Anterior cingulate cortex (tissue), 58 donors: ENCODE data around the gene VSIG10.
"Not testable (repeated sequence)": the region's sequence is repeated elsewhere in the genome, so short reads cannot be mapped to it uniquely, and the experiment has no call there.

ENCODE experiments used
- DNase-seq, 58 donors: peaks; one replicate each; lab custom pipeline; 2025; lab: John Stamatoyannopoulos, UW

The VSIG10 gene

DNA sequence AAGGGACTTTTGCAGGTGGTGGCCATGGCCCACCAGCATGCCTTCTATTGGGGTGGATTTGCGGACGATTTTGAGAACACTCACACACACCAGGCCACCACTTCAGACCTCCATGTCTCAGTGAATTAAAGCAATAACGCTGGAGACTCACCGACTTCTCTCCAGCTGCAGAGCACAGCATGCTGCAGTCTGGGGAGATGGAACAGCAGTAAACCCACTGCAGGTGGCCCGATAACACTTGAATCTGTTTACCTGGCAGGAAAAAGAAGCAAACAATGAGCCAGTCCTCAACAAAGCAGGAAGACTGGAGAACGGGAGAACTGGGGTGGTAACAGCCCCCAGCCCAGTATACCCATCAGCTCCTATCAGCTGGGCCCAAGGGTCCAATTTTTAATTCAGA is 65.7 kb downstream of the VSIG10 start:
- DNase-seq: no peak

DNA sequence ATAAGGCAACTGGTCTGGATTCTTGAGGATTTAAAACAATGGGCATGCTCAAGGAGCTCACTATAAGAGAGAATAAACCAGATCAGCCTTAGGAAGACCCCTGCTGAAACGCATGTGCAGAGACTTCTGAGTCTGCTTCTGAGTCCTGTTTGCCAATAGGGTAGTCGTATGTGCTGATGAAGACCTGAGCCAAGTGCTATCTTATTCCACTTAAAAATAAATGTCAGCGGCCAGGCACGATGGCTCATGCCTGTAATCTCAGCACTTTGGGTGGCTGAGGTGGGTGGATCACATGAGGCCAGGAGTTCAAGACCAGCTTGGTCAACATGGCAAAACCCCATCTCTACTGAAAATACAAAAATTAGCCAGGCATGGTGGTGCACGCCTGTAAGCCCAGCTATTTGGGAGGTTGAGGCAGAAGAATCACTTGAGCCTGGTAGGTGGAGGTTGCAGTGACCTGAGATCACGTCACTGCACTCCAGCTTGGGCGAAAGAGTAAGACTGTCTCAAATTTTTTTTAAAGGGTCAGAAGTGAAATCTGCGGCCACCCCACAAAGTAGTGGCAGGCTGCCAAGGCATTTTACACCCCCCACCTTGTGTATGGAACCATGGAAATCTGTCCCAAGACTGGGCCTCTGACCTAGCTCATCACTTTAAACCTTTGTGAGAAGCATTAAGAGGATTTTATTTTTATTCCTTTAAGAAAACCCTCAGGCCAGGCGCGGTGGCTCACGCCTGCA is 67.0 kb downstream of the VSIG10 start:
- DNase-seq: no peak

DNA sequence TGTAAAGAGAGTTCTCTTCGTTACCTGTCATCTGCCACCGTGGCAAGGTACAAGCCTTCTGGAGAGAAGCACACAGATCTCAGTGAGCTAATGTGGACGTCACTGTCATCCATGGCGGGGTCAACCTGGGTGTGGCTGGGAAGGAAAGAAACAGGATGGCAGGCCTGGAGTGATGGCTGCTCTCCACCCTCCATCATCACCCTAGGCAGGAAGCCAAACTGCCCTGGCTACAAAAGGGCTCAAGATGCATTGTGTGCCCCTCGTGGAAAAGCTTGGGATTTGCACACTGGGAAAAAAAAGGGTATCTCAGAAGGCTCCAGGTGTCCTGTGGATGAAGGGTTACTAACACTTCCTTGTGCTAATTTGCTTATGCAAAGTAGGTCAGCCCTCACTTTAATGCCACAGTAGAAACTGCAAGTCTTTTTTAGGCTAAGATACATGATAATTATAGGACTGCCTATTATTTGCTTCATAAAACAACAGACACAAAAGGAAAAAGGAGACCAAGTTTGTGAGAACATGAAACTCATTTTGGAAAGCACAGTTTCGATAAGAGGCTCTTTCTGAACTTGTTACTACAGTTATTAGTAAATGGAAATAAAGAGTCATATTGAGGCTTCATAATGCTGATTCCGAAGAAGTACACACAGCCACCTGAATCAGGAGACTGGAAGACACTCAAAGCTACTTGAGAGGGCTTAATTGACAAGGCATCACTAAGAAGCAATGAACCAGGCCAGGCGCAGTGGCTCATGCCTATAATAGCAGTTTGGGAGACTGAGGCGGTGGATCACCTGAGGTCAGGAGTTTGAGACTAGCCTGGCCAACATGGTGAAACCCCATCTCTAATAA is 68.4 kb downstream of the VSIG10 start:
- peak in 8 of 58 donors; percentile 4 to 45 (median 24) for DNase-seq

DNA sequence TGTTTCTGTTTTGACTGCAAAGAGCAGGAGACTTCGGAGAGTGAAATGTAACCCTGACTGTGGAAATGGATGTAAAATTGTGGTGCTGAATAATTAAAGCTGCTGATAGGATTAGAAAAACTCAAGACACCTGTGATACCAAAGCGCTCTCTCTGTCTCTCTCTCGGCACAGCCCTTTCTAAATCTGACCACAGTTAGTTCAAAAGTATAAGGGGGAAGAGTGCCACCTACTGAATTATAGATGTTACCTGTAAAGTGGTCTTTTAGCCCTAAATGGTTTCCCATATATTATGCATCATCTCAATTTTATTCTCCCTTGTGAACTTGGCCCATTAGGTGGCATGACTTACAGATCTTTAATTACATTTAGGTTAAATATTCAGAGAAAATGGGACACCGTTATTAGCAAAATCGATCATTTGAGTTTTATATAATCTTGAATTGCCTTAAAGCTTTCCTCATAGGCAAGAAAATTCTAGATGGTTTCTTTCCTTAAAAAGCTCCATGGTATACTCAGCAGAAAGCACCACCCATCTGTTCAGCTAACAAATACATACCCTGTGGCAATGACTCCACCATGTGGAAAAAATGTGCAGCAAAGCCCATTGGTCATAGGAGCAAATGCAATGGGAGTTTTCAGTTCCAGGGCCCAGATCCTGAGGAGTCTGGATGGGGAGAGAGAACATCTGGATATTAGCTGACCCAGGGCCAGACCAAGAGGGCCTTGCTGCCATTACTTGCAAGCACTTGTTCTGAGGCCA is 69.2 kb downstream of the VSIG10 start:
- DNase-seq: peak in 18 of 58 donors; percentile 3 to 57 (median 27)

DNA sequence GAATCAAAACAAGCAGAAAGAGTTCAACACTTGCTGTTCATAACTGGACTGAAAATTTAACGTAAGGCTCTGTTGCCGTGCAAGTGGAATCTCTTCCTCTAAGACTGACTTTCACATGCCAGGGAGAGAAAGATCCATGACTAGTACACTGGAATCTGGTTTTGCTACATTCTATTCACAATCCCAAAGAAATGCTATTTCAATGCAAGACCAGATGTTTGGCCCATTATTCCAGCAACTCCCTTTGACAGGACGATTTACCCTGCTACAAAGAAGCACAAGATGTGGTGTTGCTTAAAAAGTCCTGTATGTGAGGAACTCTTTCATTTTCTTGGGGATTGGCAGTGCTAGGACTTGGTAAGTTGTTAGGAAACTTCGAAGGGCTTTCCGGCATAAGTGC is 69.9 kb downstream of the VSIG10 start:
- DNase-seq: no peak

DNA sequence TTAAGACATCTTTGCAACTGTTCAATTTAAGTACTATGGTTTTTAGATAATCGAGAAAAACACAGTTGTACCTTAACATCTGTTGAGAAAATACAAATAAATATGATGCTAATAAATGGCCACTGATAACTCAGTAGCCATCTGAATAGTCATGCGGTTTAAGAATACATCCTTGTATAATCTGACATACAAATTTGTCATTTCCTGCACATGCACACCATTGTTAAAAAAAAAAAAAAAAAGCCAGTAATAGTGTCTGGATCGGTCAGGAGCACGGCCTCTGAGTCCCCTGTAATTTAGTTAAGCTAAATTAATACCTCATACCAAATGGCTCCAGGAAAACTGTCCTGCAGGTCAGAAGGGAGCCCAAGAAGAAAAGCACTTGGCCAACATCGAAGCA is 70.5 kb downstream of the VSIG10 start:
- DNase-seq: no peak

DNA sequence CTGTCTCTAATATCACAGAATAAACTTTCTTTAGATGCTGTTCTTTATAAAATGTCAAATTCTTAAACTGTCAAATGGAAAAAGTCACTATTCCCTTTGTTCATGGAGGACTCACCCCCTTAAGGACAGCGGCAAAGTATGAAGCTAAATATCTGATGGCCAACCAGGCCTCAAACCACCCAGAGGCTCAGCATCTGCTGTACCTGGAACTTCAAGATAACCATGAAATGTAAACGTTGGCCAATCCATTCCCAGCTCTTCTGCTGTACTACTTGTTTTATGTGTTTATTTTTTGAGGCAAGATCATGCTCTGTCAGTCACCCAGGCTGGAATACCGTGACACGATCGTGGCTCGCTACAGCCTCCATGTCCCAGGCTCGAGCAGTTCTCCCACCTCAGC is 71.6 kb downstream of the VSIG10 start:
- no peak for DNase-seq

DNA sequence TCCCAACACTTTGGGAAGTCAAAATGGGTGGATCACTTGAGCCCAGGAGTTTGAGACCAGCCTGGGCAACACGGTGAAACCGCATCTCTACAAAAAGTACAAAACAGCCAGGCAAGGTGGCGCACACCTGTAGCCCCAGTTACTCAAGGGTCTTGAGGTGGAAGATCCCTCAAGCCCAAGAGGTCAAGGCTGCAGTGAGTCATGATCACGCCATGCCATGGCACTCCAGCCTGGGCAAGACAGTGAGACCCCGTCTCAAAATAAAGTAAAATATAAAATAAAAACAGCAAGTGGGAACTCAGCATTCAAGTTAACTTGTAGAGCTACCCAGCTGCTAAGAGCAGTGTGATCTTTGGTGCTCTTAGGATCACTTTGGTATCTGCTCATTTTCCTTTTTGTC is 74.6 kb downstream of the VSIG10 start:
- no peak for DNase-seq

DNA sequence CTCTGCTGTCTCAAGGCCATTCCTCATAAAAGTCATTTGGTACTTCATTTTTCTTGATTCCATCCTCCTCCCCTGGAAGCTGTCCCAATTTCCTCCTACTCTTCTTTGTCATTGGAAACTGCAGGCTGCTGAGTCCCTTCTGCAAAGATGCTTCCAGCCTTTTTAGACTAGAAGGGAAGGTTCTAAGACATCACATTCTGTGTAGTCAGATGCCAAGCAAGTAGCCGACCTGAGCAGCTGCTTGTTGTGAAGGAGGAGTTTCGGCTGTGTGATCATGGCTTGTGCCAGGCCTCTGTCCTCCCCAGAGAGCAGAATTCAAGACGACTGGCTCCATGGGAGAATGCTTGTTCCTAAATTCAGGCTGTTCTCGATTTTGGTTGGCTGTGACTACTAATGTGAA is 78.6 kb downstream of the VSIG10 start:
- peak in 28 of 58 donors; percentile 3 to 84 (median 22) for DNase-seq

DNA sequence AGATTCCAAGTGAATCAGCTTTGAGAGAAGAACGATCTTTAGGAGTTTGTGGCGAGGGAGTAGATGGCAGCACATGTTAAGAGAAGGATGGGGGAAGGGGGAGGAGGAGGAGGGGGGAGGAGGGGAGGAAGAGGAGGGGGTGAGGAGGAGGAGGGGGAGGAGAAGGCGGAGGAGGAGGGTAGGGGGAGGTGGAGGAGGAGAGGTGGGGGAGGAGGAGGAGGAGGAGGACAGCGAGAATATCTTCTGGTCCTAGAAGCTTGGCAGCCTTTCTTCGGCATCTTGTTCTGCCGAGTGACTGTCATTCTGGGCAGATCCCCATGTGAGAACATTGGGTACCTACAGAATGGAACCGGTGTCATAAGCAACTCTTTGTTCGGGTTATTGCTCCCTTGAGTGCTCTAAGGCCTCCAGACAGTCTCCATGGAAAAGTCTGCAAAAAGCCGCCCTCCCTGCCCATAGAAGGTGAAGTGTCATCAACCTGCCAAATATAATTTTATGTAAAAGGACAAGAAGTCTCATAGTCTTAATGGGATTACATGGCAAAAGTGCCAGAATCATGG is 80.4 kb downstream of the VSIG10 start:
- DNase-seq: peak in 9 of 58 donors; percentile 8 to 55 (median 16)

DNA sequence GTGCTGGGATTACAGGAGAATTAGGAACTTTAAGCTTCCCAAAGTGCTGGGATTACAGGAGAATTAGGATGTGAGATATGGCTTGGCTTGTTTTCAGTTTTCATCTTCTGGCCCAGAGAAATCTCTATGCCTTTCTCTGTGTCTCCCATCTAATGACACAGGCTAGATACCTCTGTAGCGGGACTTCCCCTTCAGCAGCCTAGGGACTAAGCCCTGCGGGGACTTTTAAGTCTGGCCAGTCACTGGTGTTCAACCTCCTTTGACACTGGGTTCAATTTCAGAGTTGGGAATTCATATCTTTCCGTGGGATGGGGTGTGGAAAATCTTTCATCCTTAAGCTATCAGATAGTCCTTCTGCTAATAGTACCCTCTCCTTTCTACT is 81.1 kb downstream of the VSIG10 start:
- DNase-seq: no peak

DNA sequence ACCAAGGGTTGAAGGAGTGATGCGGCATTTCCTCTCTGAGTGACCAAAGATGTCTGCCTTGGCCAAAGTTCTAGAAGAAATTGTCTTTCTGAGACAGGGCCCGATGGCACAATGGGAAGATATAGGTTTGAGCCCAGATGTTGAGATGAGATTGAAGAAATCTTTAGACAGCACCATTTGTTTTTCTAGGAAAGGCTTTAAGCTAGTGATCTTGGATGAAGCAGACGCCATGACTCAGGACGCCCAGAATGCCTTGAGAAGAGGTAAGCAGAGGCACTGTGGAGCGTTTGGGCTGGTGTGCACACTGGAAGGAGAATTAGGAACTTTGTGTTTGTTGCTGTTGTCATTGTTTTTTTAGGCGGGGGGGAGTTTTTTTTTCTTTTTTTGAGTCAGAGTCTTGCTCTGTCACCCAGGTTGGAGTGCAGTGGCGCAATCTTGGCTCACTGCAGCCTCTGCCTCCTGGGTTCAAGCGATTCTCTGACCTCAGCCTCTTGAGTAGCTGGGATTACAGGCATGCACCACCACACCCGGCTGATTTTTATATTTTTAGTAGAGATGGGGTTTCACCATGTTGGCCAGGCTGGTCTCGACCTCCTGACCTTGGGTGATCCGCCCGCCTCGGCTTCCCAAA is 81.6 kb downstream of the VSIG10 start:
- not testable (repeated sequence) for DNase-seq

DNA sequence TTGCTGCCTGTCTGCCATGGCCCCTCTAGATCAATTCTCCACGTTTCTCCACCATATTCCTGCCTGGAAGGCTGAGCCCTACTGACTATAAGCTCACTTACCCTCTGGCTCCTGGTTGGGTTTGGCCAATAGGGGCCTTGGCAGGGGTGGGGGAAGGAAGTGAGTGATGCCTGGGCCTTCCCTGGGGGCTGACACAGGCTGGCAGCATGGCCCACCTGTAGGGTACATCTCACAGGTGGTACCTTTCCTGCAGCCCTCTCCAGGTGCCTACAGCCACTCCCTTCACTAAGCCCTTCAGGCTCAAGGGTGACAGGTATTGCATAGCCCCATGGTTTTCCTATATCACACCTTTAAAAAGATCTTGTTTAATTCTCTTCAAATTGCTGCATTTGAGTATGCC is 83.8 kb downstream of the VSIG10 start:
- DNase-seq: no peak

DNA sequence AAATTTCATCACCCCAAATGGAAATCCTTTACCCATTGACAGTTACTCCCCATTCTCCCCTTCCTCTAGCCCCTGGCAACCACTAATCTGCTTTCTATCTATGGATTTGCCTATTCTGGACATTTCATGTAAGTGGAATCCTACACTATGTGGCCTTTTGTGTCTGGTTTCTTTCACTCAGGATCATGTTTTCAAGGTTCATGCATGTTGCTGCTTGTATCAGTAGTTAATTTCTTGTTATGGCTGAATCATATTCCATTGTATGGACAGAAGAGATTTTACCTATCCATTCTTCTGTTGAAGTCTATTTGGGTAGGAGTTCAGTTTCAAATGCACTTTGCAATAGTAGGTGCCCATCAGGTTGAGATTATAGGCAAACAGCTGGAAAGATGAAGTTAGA is 85.9 kb downstream of the VSIG10 start:
- DNase-seq: no peak

DNA sequence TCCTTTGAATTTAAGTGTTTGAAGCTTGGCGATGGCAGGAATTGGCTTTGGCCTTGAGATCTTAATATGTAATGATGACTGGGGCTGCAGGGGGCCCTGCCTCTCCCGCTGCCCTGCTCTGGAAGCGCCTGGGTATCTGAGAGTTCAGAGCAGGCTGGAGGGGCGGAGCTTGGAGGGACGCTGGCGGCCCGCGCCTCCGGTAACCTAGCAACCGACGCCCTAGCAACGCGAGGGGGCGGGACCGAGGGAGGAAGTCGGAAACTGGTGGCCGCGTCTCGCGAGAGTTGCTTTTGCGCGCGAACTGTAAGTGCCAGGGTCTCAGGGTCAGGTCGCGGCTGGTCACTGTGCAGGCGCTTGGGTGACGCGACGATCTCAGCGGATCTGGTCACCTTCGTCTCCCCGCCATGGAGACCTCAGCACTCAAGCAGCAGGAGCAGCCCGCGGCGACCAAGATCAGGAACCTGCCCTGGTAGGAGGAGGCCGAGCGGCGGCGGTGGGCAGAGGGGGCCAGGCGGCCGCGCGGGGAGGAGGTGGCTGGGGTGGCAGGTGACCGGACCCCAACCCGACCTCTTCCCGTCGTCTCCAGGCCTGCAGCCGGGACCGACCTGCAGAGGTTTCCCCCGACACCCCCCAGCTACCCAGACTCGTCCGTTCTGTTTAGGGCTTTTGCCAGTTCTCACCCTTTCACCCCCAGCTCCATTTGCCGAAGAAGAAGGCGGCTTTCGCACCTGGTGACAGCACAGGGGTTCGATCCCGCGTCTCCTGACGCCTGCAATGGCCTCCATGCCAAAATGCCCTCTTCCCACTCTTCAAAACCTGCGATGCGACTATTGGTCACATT is 87.2 kb downstream of the VSIG10 start, which contains the start of gene RFC5:
Gene RFC5, plus strand, starts transcription at position 280 of the 841 bp plus-strand sequence. Its CDS starts 125 bp downstream, at position 405.
- peak; percentile 45 to 96 (median 91) for DNase-seq

DNA sequence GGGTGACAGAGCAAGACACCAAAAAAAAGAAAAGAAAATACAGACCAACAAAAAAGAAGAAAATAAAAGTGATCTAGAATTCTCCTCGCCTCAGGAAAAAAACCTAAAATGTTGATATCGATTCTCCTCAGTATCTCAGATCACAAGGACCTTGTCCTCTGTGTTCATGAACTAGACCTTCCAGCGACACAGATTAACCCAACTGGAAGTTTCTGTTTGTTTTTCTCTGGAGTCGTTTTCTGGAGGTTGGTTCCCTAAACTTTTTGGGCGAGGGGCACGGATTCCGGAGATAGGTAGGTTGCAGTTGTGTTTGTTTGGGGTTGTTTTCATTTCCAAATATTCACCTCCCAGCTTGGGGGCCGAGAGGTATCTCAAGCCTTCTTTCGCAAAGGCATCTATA is 87.9 kb downstream of the VSIG10 start:
- no peak for DNase-seq

DNA sequence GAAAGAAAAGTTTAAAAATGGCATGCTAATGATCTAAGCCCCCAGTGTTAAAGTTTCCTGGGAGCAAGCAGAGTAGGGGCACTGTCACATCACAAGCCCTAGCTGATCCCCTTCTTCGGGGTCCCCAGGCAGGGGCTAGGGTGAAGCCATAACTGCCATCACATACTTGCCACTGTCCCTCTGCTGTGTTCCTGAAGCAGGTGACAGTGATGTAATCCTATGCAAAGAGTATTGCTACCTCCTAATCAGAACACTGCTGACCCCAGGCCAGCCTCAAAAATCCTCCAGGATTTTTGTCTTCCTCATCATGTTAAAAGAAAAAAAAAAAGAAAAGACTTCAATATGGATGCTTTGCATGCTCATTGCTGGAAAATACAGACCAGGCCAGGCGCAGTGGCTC is 88.5 kb downstream of the VSIG10 start:
- no peak for DNase-seq
